Mesenchymal stem cell (in vitro differentiated cells and primary cell): ENCODE results near the gene MYOCOS.
"Not testable (repeated sequence)": the region's sequence is repeated elsewhere in the genome, so short reads cannot be mapped to it uniquely, and the experiment has no call there.

ENCODE experiments used
- DNase-seq: peaks from one replicate; pipeline ENCODE4 v3.0.0-alpha.2; 2013
- H2AFZ ChIP-seq: one replicate; pipeline ENCODE4 v1.6.1; 2013; ENCODE audit warnings: low read depth, mild to moderate bottlenecking, control low read depth, inconsistent platforms, low read length, moderate library complexity
- H2AK5ac ChIP-seq: 2 replicates; pipeline ENCODE4 v1.6.1; 2013; ENCODE audit warnings: low read length, moderate library complexity, mild to moderate bottlenecking, inconsistent platforms; ENCODE audit not compliant: severe bottlenecking
- H2BK120ac ChIP-seq: one replicate; pipeline ENCODE4 v1.6.1; 2013; ENCODE audit warnings: low read depth, mild to moderate bottlenecking, inconsistent platforms, low read length, moderate library complexity
- H2BK12ac ChIP-seq, 2 experiments: one replicate each; pipeline ENCODE4 v1.6.1; 2013; ENCODE audit warnings: inconsistent platforms in 2 of 2, low read length in 2 of 2, mild to moderate bottlenecking in 2 of 2, moderate library complexity in 2 of 2, control low read depth in 1 of 2
- H2BK15ac ChIP-seq: one replicate; pipeline ENCODE4 v1.6.1; 2013; ENCODE audit warnings: mild to moderate bottlenecking, low read depth, inconsistent platforms; ENCODE audit not compliant: poor library complexity, severe bottlenecking
- H2BK5ac ChIP-seq: 2 replicates; pipeline ENCODE4 v1.6.1; 2013; ENCODE audit warnings: low read depth, mild to moderate bottlenecking, low read length, control low read depth, inconsistent platforms; ENCODE audit not compliant: poor library complexity, severe bottlenecking
- H3K14ac ChIP-seq, 2 experiments: one replicate each; pipeline ENCODE4 v1.6.1; 2013; ENCODE audit warnings: inconsistent platforms in 2 of 2, low read length in 2 of 2, control low read depth in 1 of 2, mild to moderate bottlenecking in 1 of 2, moderate library complexity in 1 of 2
- H3K18ac ChIP-seq, 2 experiments: one replicate each; pipeline ENCODE4 v1.6.1; 2013; ENCODE audit warnings: inconsistent platforms in 2 of 2, low read length in 2 of 2, control low read depth in 1 of 2, low read depth in 1 of 2, mild to moderate bottlenecking in 1 of 2
- H3K23ac ChIP-seq, 2 experiments: one replicate each; pipeline ENCODE4 v1.6.1; 2013; ENCODE audit warnings: inconsistent platforms in 2 of 2, low read length in 2 of 2, mild to moderate bottlenecking in 2 of 2, moderate library complexity in 2 of 2, control low read depth in 1 of 2
- H3K27ac ChIP-seq: 2 replicates; pipeline ENCODE4 v1.5.1; 2013; ENCODE audit warnings: mild to moderate bottlenecking, moderate library complexity, low read length, control low read depth, inconsistent platforms; ENCODE audit not compliant: poor library complexity, severe bottlenecking
- H3K27me3 ChIP-seq, 2 experiments: 2 replicates each; pipeline versions ENCODE4 v1.6.1 to v1.7.0; 2013; ENCODE audit warnings: low read length in 2 of 2, mild to moderate bottlenecking in 2 of 2, moderate library complexity in 2 of 2, control low read depth in 1 of 2, inconsistent platforms in 1 of 2; ENCODE audit not compliant: control insufficient read depth in 1 of 2, insufficient read depth in 1 of 2
- H3K36me3 ChIP-seq, 2 experiments: 2 replicates each; pipeline versions ENCODE4 v1.6.1 to v1.7.0; 2013; ENCODE audit warnings: low read length in 2 of 2, control low read depth in 1 of 2, inconsistent platforms in 1 of 2, low read depth in 1 of 2, mild to moderate bottlenecking in 1 of 2; ENCODE audit not compliant: insufficient read depth in 2 of 2, control insufficient read depth in 1 of 2
- H3K4ac ChIP-seq, 2 experiments: one replicate each; pipeline ENCODE4 v1.6.1; 2013; ENCODE audit warnings: inconsistent platforms in 2 of 2, low read length in 2 of 2, mild to moderate bottlenecking in 2 of 2, moderate library complexity in 2 of 2, control low read depth in 1 of 2, low read depth in 1 of 2
- H3K4me1 ChIP-seq: 2 replicates; pipeline ENCODE4 v1.6.1; 2013; ENCODE audit warnings: low read depth, low read length, control low read depth; ENCODE audit not compliant: control insufficient read depth, insufficient read depth
- H3K4me2 ChIP-seq: 2 replicates; pipeline ENCODE4 v1.6.1; 2013; ENCODE audit warnings: low read length, mild to moderate bottlenecking, inconsistent platforms; ENCODE audit not compliant: poor library complexity, severe bottlenecking
- H3K4me3 ChIP-seq, 2 experiments: 2 replicates each; pipeline versions ENCODE4 v1.5.1 to v1.7.0; 2013; ENCODE audit warnings: low read length in 2 of 2, mild to moderate bottlenecking in 2 of 2, control low read depth in 1 of 2, low read depth in 1 of 2; ENCODE audit not compliant: insufficient read depth in 1 of 2
- H3K79me1 ChIP-seq: replicated peaks from 2 replicates; pipeline ENCODE4 v1.6.1; 2013; ENCODE audit warnings: mild to moderate bottlenecking, control low read depth, low read length, inconsistent platforms; ENCODE audit not compliant: poor library complexity, severe bottlenecking
- H3K9ac ChIP-seq: 2 replicates; pipeline ENCODE4 v1.7.0; 2013; ENCODE audit warnings: mild to moderate bottlenecking, low read length, moderate library complexity
- H3K9me3 ChIP-seq: 2 replicates; pipeline ENCODE4 v1.7.0; 2013; ENCODE audit warnings: mild to moderate bottlenecking, low read length; ENCODE audit not compliant: control insufficient read depth
- H4K8ac ChIP-seq: one replicate; pipeline ENCODE4 v1.6.1; 2013; ENCODE audit warnings: inconsistent platforms, mild to moderate bottlenecking, low read length, moderate library complexity
- H4K91ac ChIP-seq: one replicate; pipeline ENCODE4 v1.6.1; 2013; ENCODE audit warnings: mild to moderate bottlenecking, low read length, inconsistent platforms
- WGBS: methylation state at CpG from one replicate; pipeline ENCODE4 v1.1.7; 2013; ENCODE audit warnings: mixed read lengths; 5-methylcytosine and 5-hydroxymethylcytosine counted together

Gene MYOCOS

GRCh38 chr1:171597203-171597602 lies 24.8 kb upstream of the MYOCOS start:
- WGBS = no CpG with 5 or more reads among the region's 1 CpG
- peaks cover 4% of the 10 kb centered on the region for H3K79me1 ChIP-seq
- no peak overlapping the region for H2AK5ac ChIP-seq
- H2BK120ac ChIP-seq = no peak overlapping the region
- no peak overlapping the region for H2BK12ac ChIP-seq
- no peak overlapping the region for H3K14ac ChIP-seq
- no peak overlapping the region for H3K27ac ChIP-seq
- H3K36me3 ChIP-seq = peaks cover 3 to 40% of the 10 kb centered on the region in 2 experiments
- no peak overlapping the region for H3K18ac ChIP-seq
- H4K8ac ChIP-seq = no peak overlapping the region
- no peak overlapping the region for H3K4me3 ChIP-seq
- H2BK15ac ChIP-seq = no peak overlapping the region
- H4K91ac ChIP-seq = no peak overlapping the region
- H2BK5ac ChIP-seq = no peak overlapping the region
- no peak overlapping the region for H3K9ac ChIP-seq
- no peak for DNase-seq
- H3K4me2 ChIP-seq = no peak overlapping the region
- H3K9me3 ChIP-seq = no peaks in the 10 kb centered on the region
- H3K4me1 ChIP-seq = peaks cover 2% of the 10 kb centered on the region
- H2AFZ ChIP-seq = no peak overlapping the region
- no peak overlapping the region for H3K4ac ChIP-seq
- no peak overlapping the region for H3K23ac ChIP-seq
- H3K27me3 ChIP-seq = no peaks in the 10 kb centered on the region

- H3K9me3 ChIP-seq, H3K23ac ChIP-seq, H4K91ac ChIP-seq, H3K4ac ChIP-seq, H3K4me3 ChIP-seq, H4K8ac ChIP-seq, H2BK15ac ChIP-seq, DNase-seq, H3K79me1 ChIP-seq, H2AFZ ChIP-seq, H2AK5ac ChIP-seq, H2BK5ac ChIP-seq, H3K14ac ChIP-seq, H2BK120ac ChIP-seq, H2BK12ac ChIP-seq, H3K27me3 ChIP-seq, H3K9ac ChIP-seq, H3K4me2 ChIP-seq, H3K18ac ChIP-seq, H3K4me1 ChIP-seq: not testable (repeated sequence)
- WGBS = 95% methylated on average over 1 of the region's 2 CpGs
- H3K36me3 ChIP-seq = peaks cover 0 to 12% of the 10 kb centered on the region in 2 experiments
- H3K27ac ChIP-seq = peak overlapping the region; percentile 51
Observed at GRCh38 chr1:171600310-171600709, 21.7 kb upstream of the MYOCOS start.

GRCh38 chr1:171600862-171601261 lies 21.2 kb upstream of the MYOCOS start:
- H4K8ac ChIP-seq = no peak overlapping the region
- no peak for DNase-seq
- no peak overlapping the region for H3K9ac ChIP-seq
- H3K27me3 ChIP-seq = no peaks in the 10 kb centered on the region
- no peaks in the 10 kb centered on the region for H3K79me1 ChIP-seq
- H2AFZ ChIP-seq = no peak overlapping the region
- no peak overlapping the region for H3K4me3 ChIP-seq
- no peak overlapping the region for H4K91ac ChIP-seq
- no peak overlapping the region for H2BK12ac ChIP-seq
- no peak overlapping the region for H2BK5ac ChIP-seq
- no peak overlapping the region for H3K27ac ChIP-seq
- H3K14ac ChIP-seq = no peak overlapping the region
- H3K23ac ChIP-seq = no peak overlapping the region
- H2AK5ac ChIP-seq = no peak overlapping the region
- H3K4ac ChIP-seq = no peak overlapping the region
- H2BK15ac ChIP-seq = no peak overlapping the region
- WGBS = 96% methylated on average over 13 of the region's 13 CpGs
- H3K4me1 ChIP-seq = peaks cover 2% of the 10 kb centered on the region
- no peak overlapping the region for H2BK120ac ChIP-seq
- H3K9me3 ChIP-seq = no peaks in the 10 kb centered on the region
- H3K36me3 ChIP-seq = peaks cover 0 to 7% of the 10 kb centered on the region in 2 experiments
- H3K18ac ChIP-seq = no peak overlapping the region
- H3K4me2 ChIP-seq = no peak overlapping the region

DNA sequence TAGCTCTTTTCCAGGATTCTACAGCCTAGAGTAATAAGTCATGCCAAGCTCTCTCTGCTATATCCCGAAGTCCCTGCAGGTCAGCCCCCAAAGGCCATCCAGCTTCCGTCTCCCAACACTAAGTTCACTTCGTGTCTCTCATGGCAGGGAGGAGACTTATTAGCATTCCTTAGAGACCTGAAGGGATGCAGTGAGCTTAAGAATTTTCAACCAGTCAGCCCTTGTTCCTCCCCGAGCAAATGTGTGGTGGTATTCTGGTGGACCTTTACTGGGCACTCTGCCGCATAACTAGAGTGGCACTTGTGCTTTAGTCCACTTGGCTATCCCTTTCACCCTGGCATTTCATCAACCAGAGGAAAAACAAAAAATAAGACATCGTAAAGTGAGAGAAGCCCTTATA lies 19.0 kb upstream of the MYOCOS start:
- H2BK120ac ChIP-seq, H3K18ac ChIP-seq, H2BK5ac ChIP-seq, H3K4me2 ChIP-seq, H2BK12ac ChIP-seq, H3K4me3 ChIP-seq, H3K4ac ChIP-seq, H3K23ac ChIP-seq, H3K27me3 ChIP-seq, H3K79me1 ChIP-seq, H3K14ac ChIP-seq, H3K9ac ChIP-seq, H2BK15ac ChIP-seq, H3K27ac ChIP-seq, H3K4me1 ChIP-seq, H3K9me3 ChIP-seq, H4K8ac ChIP-seq, H3K36me3 ChIP-seq, H2AFZ ChIP-seq, H4K91ac ChIP-seq, DNase-seq, H2AK5ac ChIP-seq: not testable (repeated sequence)
- 86% methylated on average over 4 of the region's 6 CpGs for WGBS
